ENCODE results near the gene PREX1.
"Not testable (repeated sequence)": the region's sequence is repeated elsewhere in the genome, so short reads cannot be mapped to it uniquely, and the experiment has no call there.

The PREX1 gene

DNA sequence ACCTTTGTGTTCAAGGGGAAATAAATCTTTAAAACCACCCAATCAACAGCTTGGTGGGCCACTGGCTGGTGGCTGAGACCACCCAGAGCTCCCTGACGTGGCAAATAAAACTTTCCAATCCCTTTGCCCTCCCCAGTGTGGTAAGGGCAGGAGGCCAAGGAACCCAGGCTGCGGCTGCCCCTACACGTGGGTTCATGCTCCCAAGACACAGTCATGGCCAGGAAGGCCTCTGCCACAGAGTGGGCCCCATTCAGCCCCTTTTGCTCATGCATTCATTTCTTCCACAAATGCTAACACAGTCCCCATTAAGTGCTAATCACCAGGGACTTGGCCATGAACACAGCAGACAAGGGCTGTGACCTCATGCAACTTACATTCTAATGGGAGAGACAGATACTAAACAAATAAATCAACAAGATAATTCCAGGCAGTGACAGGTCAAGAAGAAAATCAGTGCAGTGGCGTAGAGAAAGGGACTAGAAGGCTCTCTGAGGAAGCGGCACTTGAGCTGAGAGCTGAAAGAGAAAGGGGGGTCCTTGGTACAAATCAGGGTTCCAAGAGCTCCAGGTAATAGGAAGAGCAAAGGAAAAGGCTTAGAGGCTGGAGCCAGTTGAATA, 13.8 kb downstream of the PREX1 start:
- no peak for DNase-seq

DNA sequence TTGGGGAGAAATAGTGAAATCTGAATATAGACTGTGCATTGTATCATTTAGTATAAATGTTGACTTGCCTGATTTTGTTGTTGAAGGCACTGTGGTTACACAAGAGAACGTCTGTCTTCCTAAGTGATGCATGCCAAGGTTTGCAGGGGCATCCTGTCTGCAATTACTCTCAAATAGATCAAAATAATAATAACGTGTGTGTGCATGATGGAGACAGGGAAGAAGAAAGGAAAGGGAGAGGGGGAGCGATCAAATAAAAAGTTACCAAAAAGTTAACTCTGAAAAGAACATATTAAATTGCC, 14.4 kb downstream of the PREX1 start:
- no peak for DNase-seq

DNA sequence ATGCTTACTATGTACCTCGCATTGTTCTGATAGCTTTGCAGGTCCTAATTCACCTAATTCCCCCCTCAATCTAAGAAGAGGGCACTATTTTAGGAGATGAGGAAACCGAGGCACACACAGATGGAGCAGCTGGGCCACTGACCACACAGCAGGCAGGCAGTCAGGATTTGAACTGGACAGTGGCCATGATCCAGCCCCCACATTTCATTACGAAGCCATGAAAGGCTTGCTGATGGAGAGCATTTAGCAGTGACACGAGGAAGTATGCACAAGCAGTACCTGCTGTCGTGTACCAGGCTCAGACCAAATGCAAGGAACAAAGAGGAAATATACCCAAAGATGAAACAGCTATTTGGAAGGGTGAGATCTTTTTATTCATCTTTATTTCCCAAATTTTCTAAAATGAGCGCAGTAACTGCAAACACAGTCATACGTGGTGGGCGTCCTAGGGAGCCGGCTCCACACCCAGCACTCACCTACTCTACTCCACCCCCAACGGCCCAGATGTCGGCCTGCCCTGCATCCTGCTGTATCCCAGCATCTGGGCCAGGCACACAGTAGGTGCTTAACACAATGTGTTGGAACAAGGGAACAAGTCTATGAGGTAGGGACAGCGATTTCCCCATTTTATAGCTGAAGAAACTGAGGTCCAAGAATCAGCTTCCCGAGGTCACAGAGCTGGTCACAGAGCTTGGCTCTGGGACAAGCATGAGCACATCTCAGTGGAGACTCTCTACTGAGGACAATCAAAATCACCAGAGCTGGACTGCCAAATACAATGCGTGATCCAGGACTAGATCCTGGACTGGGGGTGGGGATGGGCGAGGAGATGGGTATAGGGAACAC, 15.0 kb downstream of the PREX1 start:
- DNase-seq, result peak in 19 of 56 donors; percentile 10 to 59 (median 33)

DNA sequence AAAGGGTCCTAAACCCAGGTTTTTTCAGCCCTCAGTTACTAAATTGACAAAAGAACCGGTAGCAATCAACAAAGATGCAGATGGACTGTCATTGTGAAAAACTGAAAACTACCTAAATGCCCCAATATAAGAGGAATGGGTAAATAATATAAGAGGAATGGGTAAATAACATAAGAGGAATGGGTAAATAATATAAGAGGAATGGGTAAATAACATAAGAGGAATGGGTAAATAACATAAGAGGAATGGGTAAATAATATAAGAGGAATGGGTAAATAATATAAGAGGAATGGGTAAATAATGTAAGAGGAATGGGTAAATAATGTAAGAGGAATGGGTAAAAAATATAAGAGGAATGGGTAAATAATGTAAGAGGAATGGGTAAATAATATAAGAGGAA, 15.7 kb downstream of the PREX1 start:
- not testable (repeated sequence) for DNase-seq

DNA sequence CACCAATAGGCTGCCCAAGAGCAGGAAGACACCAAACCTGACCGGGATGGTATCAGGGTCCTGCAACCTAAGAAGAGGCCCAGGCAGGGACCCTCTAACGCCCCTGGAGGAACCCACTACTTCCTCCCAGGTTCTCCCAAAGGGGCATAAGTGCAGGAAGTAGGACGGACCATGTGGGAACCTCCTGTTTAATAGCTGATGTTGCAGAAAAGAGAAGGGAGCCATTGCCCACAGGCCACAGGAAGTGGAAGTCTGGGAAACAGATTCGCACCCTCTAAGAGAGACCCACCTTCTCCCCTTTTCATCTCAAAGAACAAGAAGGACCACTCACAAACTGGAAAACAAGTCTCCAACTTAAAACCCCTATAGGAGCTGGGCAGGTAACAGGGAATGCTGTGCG, 18.1 kb downstream of the PREX1 start:
- no peak for DNase-seq

DNA sequence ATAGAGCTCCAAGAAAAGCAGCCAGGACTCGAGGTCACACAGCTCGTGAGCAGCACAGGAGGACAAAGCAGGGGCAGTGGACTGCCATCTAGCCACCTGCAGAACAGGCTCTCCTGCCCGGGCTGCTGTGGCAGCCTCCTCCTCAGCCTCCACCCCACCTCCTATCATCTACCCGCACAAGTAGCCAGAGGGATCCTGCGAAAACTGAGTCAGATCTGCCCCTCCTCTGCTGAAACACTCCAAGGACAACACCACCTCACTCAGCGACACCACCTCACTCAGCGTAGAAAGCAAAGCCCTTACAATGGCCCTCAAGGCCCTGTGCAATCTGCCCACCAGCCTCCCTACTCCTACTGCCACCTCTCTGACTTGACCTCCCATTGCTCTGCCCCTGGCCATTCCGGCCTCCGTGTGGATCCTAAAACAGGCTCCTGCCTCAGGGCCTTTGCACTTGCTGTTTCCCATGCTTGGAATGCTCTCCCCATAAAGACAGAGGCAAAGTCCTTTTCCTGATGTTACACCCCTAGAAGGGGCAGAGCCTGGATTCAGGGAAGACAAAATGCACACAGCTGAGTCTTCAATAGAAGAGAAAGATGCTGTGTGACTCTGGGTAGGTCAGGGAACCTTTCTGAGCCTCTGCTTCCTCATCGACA, 19.3 kb downstream of the PREX1 start:
- DNase-seq, result no peak

DNA sequence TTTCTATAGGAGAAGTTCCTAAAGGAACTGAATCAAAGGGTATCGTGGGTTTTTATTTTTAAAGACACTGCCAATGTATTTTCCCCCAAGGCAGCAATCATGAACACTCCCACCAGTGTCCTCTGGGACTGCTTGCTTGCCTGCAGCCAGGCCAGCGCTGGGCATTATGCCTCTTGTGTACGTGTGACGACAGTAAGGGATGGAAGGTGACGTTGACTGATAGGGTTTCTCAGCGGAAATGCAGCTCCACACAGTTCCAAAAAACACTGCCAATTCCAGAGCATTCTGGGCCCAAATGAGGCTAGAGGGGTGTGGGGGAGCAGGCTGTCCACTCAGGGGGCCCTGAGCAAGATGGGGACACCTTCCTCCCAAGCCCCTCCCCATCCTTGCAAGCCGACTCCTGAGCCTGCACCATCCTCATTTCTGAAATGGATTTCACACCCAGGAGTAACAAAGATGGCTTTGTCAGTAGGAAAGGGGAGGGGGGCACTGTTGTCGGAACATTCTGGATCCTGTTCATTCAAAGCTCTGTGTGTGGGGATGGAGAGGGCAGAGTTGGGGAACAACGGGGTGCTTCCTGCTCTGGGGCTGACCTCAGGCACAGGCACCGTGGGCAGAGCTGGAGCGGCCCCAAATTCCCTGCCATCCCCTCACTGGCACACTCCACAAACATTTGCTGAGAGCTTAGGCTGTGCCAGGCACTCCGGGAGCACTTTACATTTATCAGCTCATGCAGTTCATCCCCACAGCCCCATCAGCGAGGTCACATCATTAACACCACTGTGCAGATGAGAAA, 20.0 kb downstream of the PREX1 start:
- DNase-seq, result peak in 44 of 56 donors; percentile 32 to 86 (median 62)

DNA sequence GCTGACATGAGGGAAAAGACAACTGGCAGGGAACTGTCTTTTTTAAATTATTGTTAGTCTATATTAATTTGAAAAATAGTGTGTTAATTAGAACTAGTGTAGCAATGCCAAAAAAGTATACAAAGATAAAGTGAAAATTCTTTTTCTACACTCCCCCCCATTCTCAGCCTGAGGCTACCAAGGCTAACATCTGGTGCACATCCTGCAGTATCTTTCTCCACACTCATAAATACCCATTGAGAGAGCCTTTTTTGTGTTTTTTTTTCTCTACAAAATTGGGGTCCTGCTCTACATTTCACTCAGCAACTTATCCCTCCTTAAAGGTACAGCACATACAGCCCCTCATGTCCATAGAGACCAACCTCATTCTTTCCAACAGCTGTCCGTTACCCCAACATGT, 20.7 kb downstream of the PREX1 start:
- no peak for DNase-seq

DNA sequence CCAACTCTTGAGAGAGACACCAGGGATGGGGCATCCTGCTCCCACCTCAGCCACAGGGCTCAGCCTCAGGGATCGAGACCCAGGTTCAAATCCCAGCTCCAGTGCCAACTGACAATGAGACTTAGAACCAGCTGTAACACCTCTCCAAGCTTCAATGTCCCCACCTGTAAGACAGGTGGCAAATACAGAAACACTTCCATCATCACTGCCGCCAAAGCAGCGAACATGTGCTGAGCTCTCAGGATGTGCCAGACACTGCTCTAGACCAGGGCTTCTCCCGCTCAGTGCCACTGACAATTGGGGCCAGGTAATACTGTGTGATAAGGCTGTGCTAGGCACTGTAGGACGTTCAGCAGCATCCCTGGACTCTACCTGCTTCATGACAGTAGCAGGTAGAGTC, 22.1 kb downstream of the PREX1 start:
- DNase-seq, result no peak

DNA sequence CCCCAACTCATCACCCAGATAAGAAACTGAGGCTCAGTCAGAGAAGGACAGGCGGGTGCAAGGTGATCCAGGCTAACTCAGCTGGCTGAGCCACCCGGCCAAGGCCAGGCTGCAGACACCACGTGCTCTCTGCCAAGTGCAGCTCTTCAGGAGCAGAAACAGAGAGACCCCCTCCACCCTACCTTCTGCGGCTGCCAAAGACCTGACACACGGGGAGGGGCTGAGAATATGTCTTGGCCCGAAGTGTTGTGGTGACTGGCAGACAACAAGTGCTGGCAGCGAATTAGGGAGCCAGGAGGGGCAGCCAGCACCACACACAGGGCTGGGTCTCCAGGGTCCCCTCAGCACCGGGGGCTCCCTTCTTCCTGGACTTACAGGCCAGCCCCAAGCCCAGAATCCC, 22.5 kb downstream of the PREX1 start:
- DNase-seq, result peak in 1 of 56 donors; percentile 28

DNA sequence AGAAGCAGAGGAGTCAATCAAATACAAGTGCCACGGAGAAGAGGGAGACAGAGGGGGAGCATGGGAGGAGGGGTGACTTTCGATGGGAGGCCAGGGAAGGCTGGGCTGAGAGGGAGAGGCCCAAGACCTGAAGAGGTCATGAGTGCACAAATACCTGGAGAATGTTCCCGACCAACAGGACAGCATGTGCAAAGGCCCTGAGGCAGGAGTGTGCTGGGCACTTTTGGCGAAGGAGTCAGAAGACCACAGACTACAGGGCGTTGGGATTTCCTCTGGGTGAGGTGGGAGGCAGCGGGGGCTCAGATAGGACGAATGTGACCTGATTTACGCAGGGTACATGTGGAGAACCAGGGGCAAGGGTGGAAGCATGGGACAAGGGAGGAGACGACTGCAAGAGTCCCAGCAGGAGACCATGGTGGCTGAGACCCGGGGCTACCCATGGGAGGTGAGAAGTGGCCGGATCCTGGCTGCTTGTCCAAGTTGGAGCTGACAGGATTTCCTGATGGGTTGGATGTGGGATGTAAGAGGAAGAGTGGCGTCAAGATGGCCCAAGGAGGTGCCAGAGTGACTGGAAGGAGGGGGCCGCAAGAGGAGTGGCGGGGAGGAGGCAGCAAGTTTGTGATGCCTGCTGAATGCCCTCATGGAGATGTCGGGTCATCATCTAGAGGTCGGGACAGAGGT, 23.4 kb downstream of the PREX1 start:
- no peak for DNase-seq

DNA sequence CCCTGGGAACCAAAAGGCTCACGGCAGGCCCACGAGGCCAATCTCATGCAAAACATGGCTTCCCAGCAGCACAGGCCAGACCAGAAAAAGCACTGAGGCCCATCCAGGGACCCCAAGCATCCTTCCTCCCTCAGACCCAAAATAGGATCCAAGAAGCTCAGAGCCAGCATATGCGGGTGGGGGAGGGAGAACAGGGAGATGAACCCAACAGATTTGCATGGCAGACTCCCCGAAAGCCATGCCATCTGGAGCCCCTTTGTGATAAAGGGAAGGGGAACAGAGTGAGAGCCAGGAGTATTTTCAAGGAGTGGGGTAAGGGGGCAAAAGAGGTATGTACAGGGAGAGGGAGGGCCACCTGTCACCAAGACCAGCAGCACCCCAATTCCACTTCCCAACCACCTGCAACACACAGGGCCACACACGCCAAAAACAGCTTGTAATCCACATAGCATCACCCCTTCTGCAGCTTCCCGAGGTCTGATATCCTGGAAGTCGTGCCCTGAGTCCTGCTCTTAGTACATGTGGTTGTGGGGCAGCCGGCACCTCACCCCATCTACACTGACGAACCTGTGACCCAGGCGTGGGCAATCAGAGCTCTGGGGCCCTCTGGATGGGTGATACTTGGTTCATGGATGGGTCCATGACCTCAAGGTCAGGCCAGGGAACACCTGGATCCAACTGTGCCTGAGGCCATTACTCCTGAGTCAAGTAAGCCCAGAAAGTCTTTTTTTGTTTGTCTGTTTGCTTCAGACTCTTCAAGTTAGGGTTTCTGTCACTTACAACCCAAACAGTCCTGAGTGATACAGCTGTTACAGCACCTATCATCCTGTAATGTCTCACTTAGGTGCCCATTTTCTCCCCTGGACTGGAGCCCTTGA, 24.4 kb downstream of the PREX1 start:
- DNase-seq, result no peak

DNA sequence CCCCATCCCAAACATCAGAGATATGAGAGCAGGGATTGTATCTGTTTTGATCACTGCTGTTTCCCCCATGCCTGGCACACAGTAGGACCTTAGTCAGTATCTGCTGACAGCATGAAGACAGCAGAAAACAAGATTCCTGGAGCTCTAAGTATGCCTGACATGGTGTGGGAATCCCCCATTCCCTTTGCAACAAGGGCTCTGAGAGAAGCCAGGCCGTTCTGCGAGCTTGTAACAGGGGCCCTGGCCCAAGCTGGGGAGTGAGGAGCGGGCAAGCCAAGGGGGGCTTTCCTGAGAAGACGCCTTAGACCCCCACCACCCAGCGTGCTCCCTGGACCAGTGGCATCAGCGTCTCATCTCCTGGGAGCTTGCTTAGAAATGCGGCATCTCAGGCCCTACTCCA, 25.2 kb downstream of the PREX1 start:
- no peak for DNase-seq

DNA sequence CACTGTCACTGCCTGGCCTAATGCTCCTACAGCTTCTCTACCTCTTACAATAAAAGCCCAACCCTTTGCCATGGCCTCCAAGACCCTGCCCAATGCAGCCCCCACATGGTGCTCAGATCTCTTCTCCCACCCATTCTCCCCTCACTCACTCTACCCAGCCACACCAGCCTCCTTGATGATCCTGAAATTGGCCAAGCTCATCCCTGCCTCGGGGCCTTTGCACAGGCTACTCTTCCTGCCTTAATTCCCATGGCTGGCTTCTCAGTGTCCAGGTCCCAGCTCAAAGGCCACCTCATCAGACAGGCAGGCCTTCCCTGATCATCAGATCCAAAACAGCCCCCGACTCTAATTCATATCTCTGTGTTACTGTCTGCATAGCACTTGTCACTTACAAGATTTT, 25.6 kb downstream of the PREX1 start:
- no peak for DNase-seq

DNA sequence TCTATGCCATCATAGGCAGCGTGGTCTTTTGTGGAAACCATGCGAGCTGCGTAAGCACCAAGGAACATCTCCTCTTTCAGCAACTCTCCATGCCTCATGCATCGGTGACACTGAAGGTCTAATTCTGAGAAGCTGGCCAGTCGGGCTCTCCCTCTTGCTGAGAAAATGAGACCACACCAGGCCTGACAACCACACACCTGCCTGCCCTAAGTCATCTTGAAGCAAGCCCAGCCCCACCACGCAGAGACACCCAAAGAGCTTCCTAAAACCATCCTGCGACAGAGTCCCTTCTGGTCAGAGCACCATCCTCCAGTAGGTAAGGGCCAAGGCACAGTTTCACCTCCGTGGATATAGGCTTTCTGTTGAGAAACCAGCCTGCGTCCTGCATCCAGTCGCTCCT, 26.6 kb downstream of the PREX1 start:
- no peak for DNase-seq

DNA sequence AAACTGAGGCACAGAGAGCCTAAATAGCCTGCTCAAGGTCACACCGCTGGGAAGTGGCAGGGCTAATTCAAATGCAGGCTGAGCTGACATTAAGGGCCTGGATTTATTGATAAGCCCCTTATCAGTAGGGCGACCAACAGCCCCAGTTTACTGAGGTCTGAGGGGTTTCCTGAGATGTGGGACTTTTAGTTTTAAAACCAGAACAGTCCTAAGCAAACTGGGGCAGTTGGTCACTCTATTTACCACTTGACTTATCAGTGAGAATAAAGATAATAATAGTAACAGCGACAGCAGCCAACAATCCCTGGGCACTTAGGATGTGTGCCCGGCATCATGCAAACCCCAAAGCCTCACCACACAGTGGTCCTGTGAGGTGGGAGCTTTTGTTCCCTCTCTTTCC, 27.6 kb downstream of the PREX1 start:
- DNase-seq, result no peak

DNA sequence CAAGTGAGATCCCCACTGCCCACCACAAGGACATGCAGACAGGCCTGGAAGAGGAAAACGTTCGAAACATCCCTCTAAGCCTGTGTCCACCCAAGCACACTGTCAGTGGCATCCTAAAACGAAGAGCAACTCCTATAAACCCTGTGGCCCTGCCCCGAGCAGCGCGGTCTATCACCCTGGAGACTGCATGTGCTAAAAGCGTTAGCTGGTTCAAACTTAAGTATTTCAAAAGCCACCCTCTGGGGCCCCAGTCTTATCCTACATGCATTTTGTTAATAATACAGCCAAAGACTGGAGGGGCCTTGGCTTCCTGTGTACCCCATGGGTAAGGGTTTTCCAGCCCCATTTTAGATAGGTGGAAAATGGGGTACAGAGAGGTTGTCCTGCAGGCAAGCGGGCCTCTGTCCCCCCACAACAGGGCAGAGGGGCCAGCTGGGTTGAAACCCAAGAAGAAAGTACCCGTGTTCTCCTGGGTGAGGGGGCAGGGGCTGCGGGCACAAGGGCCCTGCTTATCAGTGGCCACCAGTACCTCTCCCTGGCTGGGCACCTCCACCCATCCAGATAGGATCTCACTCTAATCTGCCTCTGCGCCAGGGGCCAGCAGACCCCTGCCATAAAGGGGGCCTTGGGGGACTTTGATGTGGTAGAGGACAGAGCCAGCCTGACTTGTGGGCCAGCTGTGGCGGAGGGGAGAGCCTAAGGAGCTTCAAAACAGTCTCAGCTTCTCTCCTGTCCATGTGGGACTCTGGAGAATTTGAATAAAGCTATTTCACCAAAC, 28.3 kb downstream of the PREX1 start:
- DNase-seq, result peak in 1 of 56 donors; percentile 9

DNA sequence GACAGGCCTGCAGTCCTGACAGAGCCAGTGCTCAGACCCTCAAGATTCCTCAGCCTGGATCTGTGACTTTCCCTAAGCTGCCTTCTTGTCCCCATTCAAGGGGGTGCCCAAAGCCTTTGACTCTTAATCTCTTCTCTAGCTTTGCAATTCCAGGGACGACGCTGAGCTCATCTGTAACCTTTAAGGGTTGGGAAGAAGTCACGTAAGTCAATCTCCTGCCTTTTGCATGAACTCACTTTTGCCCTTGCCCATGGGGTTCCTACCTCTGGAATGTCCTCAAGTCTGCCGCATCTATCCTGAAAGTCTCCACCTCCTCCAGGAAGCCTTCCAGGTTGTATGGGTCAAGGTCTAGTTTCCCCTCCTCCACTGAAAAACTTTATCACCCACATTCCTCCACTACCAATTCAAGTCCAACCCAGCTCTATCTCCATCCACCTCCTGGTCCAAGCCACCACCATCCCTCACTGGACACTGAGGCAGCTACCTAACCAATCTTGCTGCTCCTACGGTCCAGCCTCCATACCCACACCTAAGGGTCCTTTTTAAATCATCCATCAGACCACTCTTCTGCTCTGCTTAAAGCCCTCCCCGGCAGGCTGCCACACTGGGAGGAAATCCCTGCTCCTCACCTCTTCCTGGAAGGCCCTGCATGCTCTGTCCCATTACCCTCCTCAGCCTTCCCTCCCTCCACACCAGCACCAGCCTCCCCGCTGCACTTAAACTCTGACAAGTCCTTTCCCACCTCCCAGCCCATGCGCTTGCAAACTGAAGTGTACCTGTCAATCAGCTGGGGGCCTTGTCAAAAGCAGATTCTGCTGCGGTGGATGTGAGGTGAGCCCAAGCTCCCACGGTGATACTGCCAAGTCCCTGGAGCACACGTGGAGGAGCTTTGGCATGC, 29.7 kb downstream of the PREX1 start:
- DNase-seq, result no peak
